ENCODE measurements around the gene ZBTB21. TPM values are rescaled to one million over a fixed set of nuclear protein-coding genes. Genes with fewer than 3 reads are reported as not detected.
"Not testable (repeated sequence)": the region's sequence is repeated elsewhere in the genome, so short reads cannot be mapped to it uniquely, and the experiment has no call there.

ZBTB21 gene
- total RNA-seq, 4 donors from 2014 or later = 5.9 to 15.1 (median 9.2) TPM

GRCh38 chr21:41961753-41962152 is 48.4 kb downstream of the ZBTB21 start:
- Histone ChIP-seq H3K4me3 (no peak overlapping the region), H3K4me1 (peaks cover 18 to 21% (median 20%) of the 10 kb centered on the region in 4 donors), H3K36me3 (no peaks in the 10 kb centered on the region), H3K9me3 (no peaks in the 10 kb centered on the region), H3K27ac (replicated peaks in 1 of 4) (no peak overlapping the region), H3K27me3 (peaks cover 0 to 23% (median 0%) of the 10 kb centered on the region in 4 donors)
- TF ChIP-seq POLR2AphosphoS5 (IDR thresholded peaks at IDR 0.05) (no peak), EP300 (IDR thresholded peaks at IDR 0.05) (no peak), POLR2A (IDR thresholded peaks at IDR 0.05; ENCODE audit: low read depth) (no peak)
- TF ChIP-seq, protein P1, sequence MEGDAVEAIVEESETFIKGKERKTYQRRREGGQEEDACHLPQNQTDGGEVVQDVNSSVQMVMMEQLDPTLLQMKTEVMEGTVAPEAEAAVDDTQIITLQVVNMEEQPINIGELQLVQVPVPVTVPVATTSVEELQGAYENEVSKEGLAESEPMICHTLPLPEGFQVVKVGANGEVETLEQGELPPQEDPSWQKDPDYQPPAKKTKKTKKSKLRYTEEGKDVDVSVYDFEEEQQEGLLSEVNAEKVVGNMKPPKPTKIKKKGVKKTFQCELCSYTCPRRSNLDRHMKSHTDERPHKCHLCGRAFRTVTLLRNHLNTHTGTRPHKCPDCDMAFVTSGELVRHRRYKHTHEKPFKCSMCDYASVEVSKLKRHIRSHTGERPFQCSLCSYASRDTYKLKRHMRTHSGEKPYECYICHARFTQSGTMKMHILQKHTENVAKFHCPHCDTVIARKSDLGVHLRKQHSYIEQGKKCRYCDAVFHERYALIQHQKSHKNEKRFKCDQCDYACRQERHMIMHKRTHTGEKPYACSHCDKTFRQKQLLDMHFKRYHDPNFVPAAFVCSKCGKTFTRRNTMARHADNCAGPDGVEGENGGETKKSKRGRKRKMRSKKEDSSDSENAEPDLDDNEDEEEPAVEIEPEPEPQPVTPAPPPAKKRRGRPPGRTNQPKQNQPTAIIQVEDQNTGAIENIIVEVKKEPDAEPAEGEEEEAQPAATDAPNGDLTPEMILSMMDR (IDR thresholded peaks at IDR 0.05) = no peak
- DNase-seq (ENCODE audit: extremely low spot score) = no peak
- 70% methylated on average over 7 of the region's 8 CpGs for WGBS
- intact Hi-C loops (cut with DNase I) = no loop called here

DNA sequence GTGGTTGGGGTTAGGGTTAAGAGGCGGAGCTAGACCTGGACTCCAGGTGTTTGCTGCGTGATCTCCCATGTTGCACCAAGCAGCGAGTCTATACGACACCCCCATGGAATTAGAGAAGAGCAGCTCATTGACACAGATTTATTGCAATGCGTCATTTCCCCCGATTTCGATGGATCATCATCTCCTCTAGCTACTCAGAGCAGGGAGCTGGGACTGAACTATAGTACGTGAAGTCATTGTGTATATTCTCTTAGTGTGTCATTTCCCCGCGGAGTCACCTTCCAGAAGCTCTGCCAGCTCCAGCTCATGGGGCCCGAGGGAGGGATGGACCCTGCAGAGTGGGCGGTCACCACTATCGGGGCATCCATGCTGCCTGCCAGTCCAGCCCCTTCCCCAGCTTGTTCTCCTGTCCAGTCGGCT is 48.9 kb downstream of the ZBTB21 start:
- TF ChIP-seq POLR2A (IDR thresholded peaks at IDR 0.05; ENCODE audit: low read depth) (no peak), POLR2AphosphoS5 (IDR thresholded peaks at IDR 0.05) (no peak), EP300 (IDR thresholded peaks at IDR 0.05) (no peak)
- TF ChIP-seq, protein P1 (IDR thresholded peaks at IDR 0.05) = no peak
- Histone ChIP-seq H3K36me3 (no peaks in the 10 kb centered on the region), H3K4me3 (no peak overlapping the region), H3K27ac (replicated peaks in 1 of 4) (no peak overlapping the region), H3K4me1 (peaks cover 18 to 23% (median 22%) of the 10 kb centered on the region in 4 donors), H3K9me3 (no peaks in the 10 kb centered on the region), H3K27me3 (peaks cover 0 to 23% (median 0%) of the 10 kb centered on the region in 4 donors)
- intact Hi-C loops (cut with DNase I) = no loop called here
- DNase-seq (ENCODE audit: extremely low spot score) = no peak
- WGBS = 84% methylated on average over 11 of the region's 14 CpGs

DNA sequence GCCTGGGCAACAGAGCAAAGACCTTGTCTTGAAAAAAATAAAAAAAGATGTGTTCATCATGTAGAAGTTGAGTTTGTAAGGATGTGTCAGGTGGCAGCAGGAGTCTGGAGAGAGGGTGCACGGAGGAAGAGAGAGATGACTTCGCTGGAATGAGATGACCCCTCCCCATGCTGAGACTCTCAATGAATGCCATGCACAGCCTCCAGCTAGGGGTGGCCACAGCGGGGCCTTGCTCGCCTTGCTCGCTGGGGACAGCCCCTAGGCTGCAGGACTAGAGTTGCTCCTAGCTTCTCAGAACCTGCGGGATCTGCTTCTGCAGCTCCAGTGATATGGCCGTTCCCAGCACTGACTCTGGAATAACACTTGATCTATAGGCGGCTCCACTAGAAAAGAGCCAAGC is 49.8 kb downstream of the ZBTB21 start:
- H3K27me3 ChIP-seq = peaks cover 0 to 23% (median 0%) of the 10 kb centered on the region in 4 donors
- peaks cover 18 to 23% (median 22%) of the 10 kb centered on the region in 4 donors for H3K4me1 ChIP-seq
- DNase-seq (ENCODE audit: extremely low spot score) = no peak
- H3K36me3 ChIP-seq = no peaks in the 10 kb centered on the region
- intact Hi-C loops (cut with DNase I) = no loop called here
- H3K4me3 ChIP-seq = no peak overlapping the region
- TF ChIP-seq POLR2A (IDR thresholded peaks at IDR 0.05; ENCODE audit: low read depth) (no peak), POLR2AphosphoS5 (IDR thresholded peaks at IDR 0.05) (no peak), EP300 (IDR thresholded peaks at IDR 0.05) (no peak)
- TF ChIP-seq, protein P1 (IDR thresholded peaks at IDR 0.05) = no peak
- WGBS = 91% methylated on average over 6 of the region's 8 CpGs
- no peaks in the 10 kb centered on the region for H3K9me3 ChIP-seq
- no peak overlapping the region for H3K27ac ChIP-seq (replicated peaks in 1 of 4)

GRCh38 chr21:41959697-41960096 is 50.5 kb downstream of the ZBTB21 start:
- intact Hi-C loops (cut with DNase I); H3K4me3 ChIP-seq; H3K36me3 ChIP-seq; DNase-seq (ENCODE audit: extremely low spot score); H3K27ac ChIP-seq (replicated peaks in 1 of 4); H3K9me3 ChIP-seq: not testable (repeated sequence)
- Histone ChIP-seq H3K4me1 (peaks cover 18 to 25% (median 22%) of the 10 kb centered on the region in 4 donors), H3K27me3 (peaks cover 0 to 23% (median 0%) of the 10 kb centered on the region in 4 donors)
- 94% methylated on average over 11 of the region's 11 CpGs for WGBS

DNA sequence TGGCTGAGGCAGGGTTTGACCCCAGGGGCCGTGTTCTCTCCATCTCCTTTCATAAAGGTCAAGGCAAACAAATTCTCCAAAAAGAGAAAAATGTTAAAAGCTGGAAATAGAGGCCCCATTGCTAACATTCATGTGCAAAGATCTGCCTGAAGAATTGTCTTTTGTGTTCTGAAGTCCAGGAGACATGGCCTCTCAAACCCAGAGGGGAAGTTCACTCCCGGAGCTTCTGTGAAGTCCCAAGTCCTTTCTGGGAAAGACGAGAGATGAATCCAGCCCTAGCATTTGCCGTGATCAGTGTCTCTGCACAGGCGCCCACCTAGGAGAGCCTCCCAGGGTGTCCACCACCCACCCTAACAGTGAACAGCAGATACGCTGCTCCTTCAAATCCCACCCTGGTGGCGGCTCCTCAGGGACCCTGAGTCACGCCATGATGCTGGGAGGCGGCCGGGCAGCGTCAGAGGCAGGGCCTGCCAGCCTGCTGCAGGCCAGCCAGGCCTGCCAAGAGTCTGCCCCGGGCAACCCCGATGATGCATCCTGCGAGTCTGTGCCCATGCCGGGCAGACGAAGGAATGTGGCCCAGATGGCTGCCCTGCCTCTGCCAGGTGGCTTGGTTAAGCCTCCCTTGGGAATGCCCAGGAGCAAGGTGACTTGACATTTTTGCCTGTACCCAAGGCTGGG is 51.1 kb downstream of the ZBTB21 start:
- no peaks in the 10 kb centered on the region for H3K9me3 ChIP-seq
- peak overlapping the region in 1 of 4 donors; percentile 65 for H3K27ac ChIP-seq (replicated peaks in 1 of 4)
- H3K4me1 ChIP-seq = peaks cover 18 to 31% (median 24%) of the 10 kb centered on the region in 4 donors
- DNase-seq (ENCODE audit: extremely low spot score) = no peak
- 89% methylated on average over 10 of the region's 16 CpGs for WGBS
- peaks cover 0 to 22% (median 0%) of the 10 kb centered on the region in 4 donors for H3K27me3 ChIP-seq
- TF ChIP-seq EP300 (IDR thresholded peaks at IDR 0.05) = no peak
- TF ChIP-seq, protein P1 (IDR thresholded peaks at IDR 0.05) = no peak
- no peak for TF ChIP-seq POLR2AphosphoS5 (IDR thresholded peaks at IDR 0.05)
- no peak for TF ChIP-seq POLR2A (IDR thresholded peaks at IDR 0.05; ENCODE audit: low read depth)
- H3K36me3 ChIP-seq = no peaks in the 10 kb centered on the region
- intact Hi-C loops (cut with DNase I) = no loop called here
- no peak overlapping the region for H3K4me3 ChIP-seq

Data from esophagus muscularis mucosa (tissue), 4 donors.